NCI-H2196 treated with DMSO at 0.1 percent for 48 hours (cell line): Measurements from ENCODE around the gene SKAP2.
"Not testable (repeated sequence)": the region's sequence is repeated elsewhere in the genome, so short reads cannot be mapped to it uniquely, and the experiment has no call there.

Source experiments
- DNase-seq: peaks from one replicate; lab custom pipeline; 2025; ENCODE audit not compliant: unreplicated experiment; lab: John Stamatoyannopoulos, UW

Gene SKAP2

GRCh38 chr7:26857506-26858240 is 6.7 kb downstream of the SKAP2 start:
- DNase-seq = no peak

GRCh38 chr7:26857170-26857505 is 7.3 kb downstream of the SKAP2 start:
- DNase-seq = no peak

GRCh38 chr7:26856176-26856985 is 8.0 kb downstream of the SKAP2 start:
- no peak for DNase-seq

GRCh38 chr7:26854876-26855855 is 9.2 kb downstream of the SKAP2 start:
- DNase-seq = no peak

- DNase-seq = no peak
These were observed 10.5 kb downstream of the SKAP2 start for GRCh38 chr7:26853788-26854393.

GRCh38 chr7:26850193-26850651 is 14.2 kb downstream of the SKAP2 start:
- DNase-seq = no peak

- DNase-seq = no peak
These were observed 20.7 kb downstream of the SKAP2 start for GRCh38 chr7:26843705-26844104.

- no peak for DNase-seq
These were observed 21.5 kb downstream of the SKAP2 start for GRCh38 chr7:26842897-26843296.

GRCh38 chr7:26841003-26841739 is 23.2 kb downstream of the SKAP2 start:
- DNase-seq = no peak

GRCh38 chr7:26836793-26837192 is 27.6 kb downstream of the SKAP2 start:
- DNase-seq = not testable (repeated sequence)

GRCh38 chr7:26815426-26815825 is 49.0 kb downstream of the SKAP2 start:
- DNase-seq = no peak

GRCh38 chr7:26813432-26813831 is 51.0 kb downstream of the SKAP2 start:
- DNase-seq = no peak

GRCh38 chr7:26794541-26794940 is 69.8 kb downstream of the SKAP2 start:
- DNase-seq = no peak

GRCh38 chr7:26792576-26792975 is 71.8 kb downstream of the SKAP2 start:
- no peak for DNase-seq

- no peak for DNase-seq
These were observed 72.4 kb downstream of the SKAP2 start for GRCh38 chr7:26792006-26792405.

GRCh38 chr7:26789481-26790184 is 74.8 kb downstream of the SKAP2 start:
- DNase-seq = no peak

- DNase-seq = no peak
These were observed 76.7 kb downstream of the SKAP2 start for GRCh38 chr7:26787701-26788100.

GRCh38 chr7:26784118-26784517 is 80.3 kb downstream of the SKAP2 start:
- DNase-seq = no peak

GRCh38 chr7:26782501-26782900 is 81.9 kb downstream of the SKAP2 start:
- DNase-seq = no peak
